ENCODE measurements around the gene DNMT3A. TPM values are rescaled to one million over a fixed set of nuclear protein-coding genes. Genes with fewer than 3 reads are reported as not detected.

Gene DNMT3A
- total and polyA plus RNA-seq, 2 donors from 2014 or later = 6.5 to 31.4 TPM

GRCh38 chr2:25369876-25370275 lies 28.2 kb upstream of the DNMT3A start:
- Histone ChIP-seq H3K9me3 (ENCODE audit: control insufficient read depth in 2 of 3, insufficient read depth in 1 of 3, low read length in 3 of 3) (no peaks in the 10 kb centered on the region), H3K36me3 (ENCODE audit: control insufficient read depth in 2 of 3, insufficient read depth in 3 of 3, low read length in 3 of 3) (no peaks in the 10 kb centered on the region), H3K27me3 (ENCODE audit: control insufficient read depth, insufficient read depth, low read length) (no peaks in the 10 kb centered on the region), H3K27ac (ENCODE audit: low read depth in 2 of 2, low read length in 2 of 2) (no peak overlapping the region), H3K9ac (ENCODE audit: low read length in 3 of 3) (no peak overlapping the region), H3K4me1 (ENCODE audit: control insufficient read depth in 2 of 3, insufficient read depth in 2 of 3, low read depth in 1 of 3, low read length in 3 of 3) (peaks cover 0 to 10% (median 4%) of the 10 kb centered on the region in 3 donors), H3K4me3 (ENCODE audit: low read length in 3 of 3) (no peak overlapping the region)
- FAIRE-seq (no peak), DNase-seq (peak in 1 of 5 donors; percentile 55)
- no peak for TF ChIP-seq CTCF (IDR thresholded peaks at IDR 0.05; ENCODE audit: borderline replicate concordance, extremely low read depth, insufficient read depth)
- intact Hi-C loops (cut with DNase I) = no loop called here

- Histone ChIP-seq H3K27me3 (ENCODE audit: control insufficient read depth, insufficient read depth, low read length) (no peaks in the 10 kb centered on the region), H3K27ac (ENCODE audit: low read depth in 2 of 2, low read length in 2 of 2) (no peak overlapping the region), H3K36me3 (ENCODE audit: control insufficient read depth in 2 of 3, insufficient read depth in 3 of 3, low read length in 3 of 3) (no peaks in the 10 kb centered on the region), H3K9ac (ENCODE audit: low read length in 3 of 3) (no peak overlapping the region), H3K4me3 (ENCODE audit: low read length in 3 of 3) (no peak overlapping the region), H3K4me1 (ENCODE audit: control insufficient read depth in 2 of 3, insufficient read depth in 2 of 3, low read depth in 1 of 3, low read length in 3 of 3) (peaks cover 0 to 10% (median 5%) of the 10 kb centered on the region in 3 donors), H3K9me3 (ENCODE audit: control insufficient read depth in 2 of 3, insufficient read depth in 1 of 3, low read length in 3 of 3) (no peaks in the 10 kb centered on the region)
- intact Hi-C loops (cut with DNase I) = no loop called here
- DNase-seq (peak in 1 of 5 donors; percentile 15), FAIRE-seq (no peak)
- TF ChIP-seq CTCF (IDR thresholded peaks at IDR 0.05; ENCODE audit: borderline replicate concordance, extremely low read depth, insufficient read depth) = no peak
Observed at GRCh38 chr2:25369439-25369838, 27.7 kb upstream of the DNMT3A start.

- peak in 1 of 5 donors; percentile 10 for DNase-seq
- no peak for TF ChIP-seq CTCF (IDR thresholded peaks at IDR 0.05; ENCODE audit: borderline replicate concordance, extremely low read depth, insufficient read depth)
- intact Hi-C loops (cut with DNase I) = no loop called here
- Histone ChIP-seq H3K36me3 (ENCODE audit: control insufficient read depth in 2 of 3, insufficient read depth in 3 of 3, low read length in 3 of 3) (no peaks in the 10 kb centered on the region), H3K9ac (ENCODE audit: low read length in 3 of 3) (no peak overlapping the region), H3K27ac (ENCODE audit: low read depth in 2 of 2, low read length in 2 of 2) (no peak overlapping the region), H3K4me1 (ENCODE audit: control insufficient read depth in 2 of 3, insufficient read depth in 2 of 3, low read depth in 1 of 3, low read length in 3 of 3) (peaks cover 0 to 8% (median 5%) of the 10 kb centered on the region in 3 donors), H3K4me3 (ENCODE audit: low read length in 3 of 3) (no peak overlapping the region), H3K9me3 (ENCODE audit: control insufficient read depth in 2 of 3, insufficient read depth in 1 of 3, low read length in 3 of 3) (no peaks in the 10 kb centered on the region), H3K27me3 (ENCODE audit: control insufficient read depth, insufficient read depth, low read length) (no peaks in the 10 kb centered on the region)
- FAIRE-seq = no peak
Observed at GRCh38 chr2:25368660-25369059, 26.9 kb upstream of the DNMT3A start.

- H3K36me3 ChIP-seq (ENCODE audit: control insufficient read depth in 2 of 3, insufficient read depth in 3 of 3, low read length in 3 of 3) = no peaks in the 10 kb centered on the region
- H3K27me3 ChIP-seq (ENCODE audit: control insufficient read depth, insufficient read depth, low read length) = no peaks in the 10 kb centered on the region
- H3K27ac ChIP-seq (ENCODE audit: low read depth in 2 of 2, low read length in 2 of 2) = no peak overlapping the region
- no peak overlapping the region for H3K4me3 ChIP-seq (ENCODE audit: low read length in 3 of 3)
- no peaks in the 10 kb centered on the region for H3K9me3 ChIP-seq (ENCODE audit: control insufficient read depth in 2 of 3, insufficient read depth in 1 of 3, low read length in 3 of 3)
- no peak for FAIRE-seq
- peak in 1 of 5 donors; percentile 62 for DNase-seq
- intact Hi-C loops (cut with DNase I) = no loop called here
- TF ChIP-seq CTCF (IDR thresholded peaks at IDR 0.05; ENCODE audit: borderline replicate concordance, extremely low read depth, insufficient read depth) = no peak
- H3K9ac ChIP-seq (ENCODE audit: low read length in 3 of 3) = no peak overlapping the region
- H3K4me1 ChIP-seq (ENCODE audit: control insufficient read depth in 2 of 3, insufficient read depth in 2 of 3, low read depth in 1 of 3, low read length in 3 of 3) = peaks cover 0 to 9% (median 5%) of the 10 kb centered on the region in 3 donors
Observed at GRCh38 chr2:25367296-25367695, 25.6 kb upstream of the DNMT3A start.
